HepG2 (cell line): ENCODE measurements around the gene SLC9C2. TPM values are rescaled to one million over a fixed set of nuclear protein-coding genes. Genes with fewer than 3 reads are reported as not detected.
A peak's percentile ranks its signal among the peaks of the same experiment; 100 is the strongest.

Experiments
- AHR ChIP-seq: IDR thresholded peaks from 2 replicates; pipeline ENCODE4 v1.6.1; 2018; ENCODE audit warnings: missing genetic modification reagents, missing compliant biosample characterization
- ATF6 ChIP-seq: sonication (generic); formaldehyde crosslinking; conservative IDR thresholded peaks from 2 replicates; pipeline ENCODE4 v1.4.0; 2020; ENCODE audit warnings: missing genetic modification reagents
- ATM ChIP-seq: fragments of 450-650 bp; IDR thresholded peaks from 2 replicates; pipeline ENCODE4 v1.7.1; 2017; ENCODE audit warnings: mild to moderate bottlenecking, borderline replicate concordance
- CREBL2 ChIP-seq: sonication (generic); formaldehyde crosslinking; IDR thresholded peaks from 2 replicates; pipeline ENCODE4 v1.8.1; 2023; ENCODE audit warnings: missing genetic modification reagents, mild to moderate bottlenecking, borderline replicate concordance
- ESRRA ChIP-seq: sonication (generic); formaldehyde crosslinking; IDR thresholded peaks from 2 replicates; pipeline ENCODE4 v1.5.1; 2020; ENCODE audit warnings: mild to moderate bottlenecking, low read depth, missing genetic modification reagents
- MTF1 ChIP-seq: sonication (generic); formaldehyde crosslinking; IDR thresholded peaks from 2 replicates; pipeline ENCODE4 v1.5.0; 2020; ENCODE audit warnings: missing genetic modification reagents
- RBM22 ChIP-seq: fragments of 200-400 bp; formaldehyde crosslinking; optimal IDR thresholded peaks from 2 replicates; pipeline ENCODE3; 2017; ENCODE audit warnings: mild to moderate bottlenecking, low read length, moderate library complexity
- SP140L ChIP-seq: sonication (generic); formaldehyde crosslinking; IDR thresholded peaks from 2 replicates; pipeline ENCODE4 v1.4.0; 2020; ENCODE audit warnings: missing genetic modification reagents, borderline replicate concordance
- YY1 ChIP-seq: IDR thresholded peaks from 2 replicates; pipeline ENCODE4 v1.6.1; 2011; ENCODE audit warnings: low read length, low read depth, moderate library complexity, mild to moderate bottlenecking; ENCODE audit not compliant: insufficient read depth, insufficient replicate concordance
- ZBTB3 ChIP-seq: sonication (generic); formaldehyde crosslinking; IDR thresholded peaks from 2 replicates; pipeline ENCODE4 v1.4.0; 2020; ENCODE audit warnings: low read depth, mild to moderate bottlenecking, moderate library complexity, missing genetic modification reagents, borderline replicate concordance
- ZBTB34 ChIP-seq: sonication (generic); formaldehyde crosslinking; IDR thresholded peaks from 2 replicates; pipeline ENCODE4 v1.8.0; 2022; ENCODE audit warnings: mild to moderate bottlenecking, missing genetic modification reagents
- ZBTB7B ChIP-seq: sonication (generic); formaldehyde crosslinking; IDR thresholded peaks from 2 replicates; pipeline ENCODE4 v1.4.0; 2020; ENCODE audit warnings: missing genetic modification reagents
- ZNF292 ChIP-seq: sonication (generic); formaldehyde crosslinking; IDR thresholded peaks from 2 replicates; pipeline ENCODE4 v1.8.1; 2022; ENCODE audit warnings: mild to moderate bottlenecking, low read depth, missing genetic modification reagents, borderline replicate concordance
- ZNF512B ChIP-seq: sonication (generic); formaldehyde crosslinking; IDR thresholded peaks from 2 replicates; pipeline ENCODE4 v1.5.1; 2020; ENCODE audit warnings: missing genetic modification reagents, mild to moderate bottlenecking, borderline replicate concordance
- ZNF670 ChIP-seq: sonication (generic); formaldehyde crosslinking; IDR thresholded peaks from 2 replicates; pipeline ENCODE4 v1.8.0; 2022; ENCODE audit warnings: mild to moderate bottlenecking, missing genetic modification reagents, borderline replicate concordance
- ZNF687 ChIP-seq: sonication (generic); formaldehyde crosslinking; IDR thresholded peaks from 2 replicates; pipeline ENCODE4 v1.5.1; 2020; ENCODE audit warnings: mild to moderate bottlenecking, missing genetic modification reagents, moderate library complexity
- polyA plus RNA-seq, 8 experiments: library from polyadenylated mRNA; depleted of rRNA in 3 of 8; stranded (reverse) in 7 of 8; unstranded in 1 of 8; fragments of >200 nt; fragmentation: Illumina TruSeq in 4 of 8; extraction: Trizol in 4 of 8; gene quantifications; 2 replicates each; pipeline versions ENCODE4 v1.2.1 to v1.2.3, GENCODE V29; 2011 to 2016; ENCODE audit warnings: low read depth in 4 of 8, missing spikeins in 1 of 8, mixed read lengths in 1 of 8; ENCODE audit not compliant: insufficient read depth in 1 of 8
- total RNA-seq, 5 experiments: library from RNA; depleted of rRNA; stranded (reverse); fragments of >200 nt; fragmentation: Illumina TruSeq; extraction: Trizol; gene quantifications; 2 replicates each; pipeline ENCODE4 v1.2.3, GENCODE V29; 2016; ENCODE audit warnings: low read depth in 1 of 5

SLC9C2 gene
- total and polyA plus RNA-seq, 2 of the 13 experiments (the other 11 are each of a cell fraction or from before 2014, with no cell fraction given), result 0.03 TPM; not detected in 1

- TF ChIP-seq ZNF687 (CRISPR knock-in tag) (peak; percentile 88), SP140L (CRISPR knock-in tag) (no peak), YY1 (peak; percentile 48), ESRRA (CRISPR knock-in tag) (0 out of 2 replicates have a peak, but pooled peaks have one; percentile 25), ZNF512B (CRISPR knock-in tag) (no peak), RBM22 (no peak), AHR (CRISPR knock-in tag) (peak; percentile 71; the same call in 1 of the 2 replicates), ATM (no peak), CREBL2 (CRISPR knock-in tag) (0 out of 2 replicates have a peak, but pooled peaks have one; percentile 73), MTF1 (CRISPR knock-in tag) (no peak), ZNF292 (CRISPR knock-in tag) (no peak), ZBTB34 (CRISPR knock-in tag) (peak; percentile 76; the same call in 1 of the 2 replicates), ZNF670 (CRISPR knock-in tag) (peak; percentile 64; the same call in 1 of the 2 replicates), ATF6 (CRISPR knock-in tag) (no peak), ZBTB7B (no peak), ZBTB3 (CRISPR knock-in tag) (0 out of 2 replicates have a peak, but pooled peaks have one; percentile 81)
Measured at GRCh38 chr1:173477286-173478093, 125.4 kb downstream of the SLC9C2 start, which contains the start of gene PRDX6 (continued).
